Measurements from ENCODE around the gene LRMDA. TPM values are rescaled to one million over a fixed set of nuclear protein-coding genes. Genes with fewer than 3 reads are reported as not detected.

LRMDA gene
- total and polyA plus RNA-seq, 10 of the 15 experiments (the other 5 are each of a cell fraction or from before 2014, with no cell fraction given), result 0.07 to 0.54 (median 0.29) TPM; not detected in 4

DNA sequence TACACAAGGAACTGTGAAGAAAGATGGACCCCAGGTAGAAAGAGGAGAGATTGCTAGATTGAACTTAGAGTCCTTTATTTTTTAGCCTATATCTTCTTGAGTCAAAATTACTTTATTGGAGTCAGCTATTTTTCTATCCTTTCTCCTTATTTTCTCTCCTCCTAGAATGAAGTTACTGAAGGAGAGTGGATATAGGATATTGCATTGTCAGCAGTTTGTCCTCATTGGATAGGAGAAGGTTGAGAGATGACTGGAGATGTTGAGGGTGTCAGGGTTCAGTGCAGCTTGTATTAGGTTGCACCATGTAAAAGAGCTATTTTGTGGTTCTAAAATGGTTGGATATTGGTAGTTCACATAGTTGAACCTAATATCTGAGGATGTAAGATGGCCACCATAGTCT, 5.5 kb downstream of the LRMDA start:
- FAIRE-seq (no peak), DNase-seq (ENCODE audit: low read depth, low spot score) (no peak), ATAC-seq (no peak)
- in situ Hi-C loops (cut with MboI), result no loop called here
- Histone ChIP-seq H3K4me3 (no peak overlapping the region), H3K27me3 (replicated peaks in 1 of 2; ENCODE audit: control insufficient read depth in 2 of 2, insufficient read depth in 2 of 2, low read length in 1 of 2) (peaks cover 0 to 3% of the 10 kb centered on the region in 2 experiments; a peak in 2 of 4 replicates), H3K4me1 (ENCODE audit: control insufficient read depth, insufficient read depth, low read length) (no peaks in the 10 kb centered on the region), H4K20me1 (ENCODE audit: control insufficient read depth, insufficient read depth) (no peaks in the 10 kb centered on the region), H3K79me2 (ENCODE audit: control insufficient read depth, insufficient read depth, low read length) (no peaks in the 10 kb centered on the region), H3K27ac (ENCODE audit: control insufficient read depth, insufficient read depth) (no peak overlapping the region), H3K9me3 (replicated peaks; ENCODE audit: control insufficient read depth, insufficient read depth, low read length) (no peaks in the 10 kb centered on the region), H2AFZ (ENCODE audit: control insufficient read depth, low read depth, low read length) (no peak overlapping the region), H3K4me2 (ENCODE audit: control insufficient read depth, insufficient read depth) (no peak overlapping the region), H3K36me3 (ENCODE audit: control insufficient read depth in 2 of 2, insufficient read depth in 2 of 2, low read length in 1 of 2) (no peaks in the 10 kb centered on the region), H3K9ac (ENCODE audit: control insufficient read depth, insufficient read depth, low read length) (no peak overlapping the region)
- ChIA-PET SMC1A (ENCODE audit: uncharacterized antibody, unreplicated experiment) (no interaction called here), CTCF (interaction anchor here (0.6 kb wide), 1 partner anchor 190 kb away, joined by 3 read pairs; no protein-coding TSS in a partner anchor), RAD21 (ENCODE audit: unreplicated experiment) (no interaction called here), POLR2A (no interaction called here)
- intact Hi-C loops (cut with micrococcal nuclease; ENCODE audit: unreplicated experiment), result no loop called here
- BruUV-seq (replicated peaks), result no TSS peak
- TF ChIP-seq NFYA (IDR thresholded peaks at IDR 0.05; ENCODE audit: borderline replicate concordance, low read depth, low read length) (no peak), ZSCAN29 (IDR thresholded peaks at IDR 0.05) (no peak), KAT2A (conservative IDR thresholded peaks at IDR 0.05; ENCODE audit: control insufficient read depth, low read depth, low read length) (no peak), CREB1 (IDR thresholded peaks at IDR 0.05; ENCODE audit: low read depth) (no peak), RCOR1 (conservative IDR thresholded peaks at IDR 0.05; ENCODE audit: low read depth, low read length) (no peak), MTA2 (IDR thresholded peaks at IDR 0.05; ENCODE audit: low read depth) (no peak), CREM (IDR thresholded peaks at IDR 0.05; ENCODE audit: low read depth) (no peak), FOS (IDR thresholded peaks at IDR 0.05; ENCODE audit: borderline replicate concordance, extremely low read depth, insufficient read length) (no peak), NBN (IDR thresholded peaks at IDR 0.05) (no peak), ZBED1 (IDR thresholded peaks at IDR 0.05; ENCODE audit: borderline replicate concordance) (no peak), POLR2A (IDR thresholded peaks at IDR 0.05; ENCODE audit: low read depth, low read length) (no peak), FOXK2 (IDR thresholded peaks at IDR 0.05) (no peak), GABPA (IDR thresholded peaks at IDR 0.05; ENCODE audit: low read depth) (no peak), SMARCA5 (IDR thresholded peaks at IDR 0.05) (no peak), ETV6 (conservative IDR thresholded peaks at IDR 0.05 in 1 of 2, IDR thresholded peaks at IDR 0.05 in 1 of 2; ENCODE audit: borderline replicate concordance in 1 of 2, low read depth in 1 of 2) (no peak)
- TF ChIP-seq, protein P1, sequence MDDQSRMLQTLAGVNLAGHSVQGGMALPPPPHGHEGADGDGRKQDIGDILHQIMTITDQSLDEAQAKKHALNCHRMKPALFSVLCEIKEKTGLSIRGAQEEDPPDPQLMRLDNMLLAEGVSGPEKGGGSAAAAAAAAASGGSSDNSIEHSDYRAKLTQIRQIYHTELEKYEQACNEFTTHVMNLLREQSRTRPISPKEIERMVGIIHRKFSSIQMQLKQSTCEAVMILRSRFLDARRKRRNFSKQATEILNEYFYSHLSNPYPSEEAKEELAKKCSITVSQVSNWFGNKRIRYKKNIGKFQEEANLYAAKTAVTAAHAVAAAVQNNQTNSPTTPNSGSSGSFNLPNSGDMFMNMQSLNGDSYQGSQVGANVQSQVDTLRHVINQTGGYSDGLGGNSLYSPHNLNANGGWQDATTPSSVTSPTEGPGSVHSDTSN (IDR thresholded peaks at IDR 0.05; ENCODE audit: insufficient replicate concordance, low read depth, low read length), result no peak
- TF ChIP-seq, protein P2, sequence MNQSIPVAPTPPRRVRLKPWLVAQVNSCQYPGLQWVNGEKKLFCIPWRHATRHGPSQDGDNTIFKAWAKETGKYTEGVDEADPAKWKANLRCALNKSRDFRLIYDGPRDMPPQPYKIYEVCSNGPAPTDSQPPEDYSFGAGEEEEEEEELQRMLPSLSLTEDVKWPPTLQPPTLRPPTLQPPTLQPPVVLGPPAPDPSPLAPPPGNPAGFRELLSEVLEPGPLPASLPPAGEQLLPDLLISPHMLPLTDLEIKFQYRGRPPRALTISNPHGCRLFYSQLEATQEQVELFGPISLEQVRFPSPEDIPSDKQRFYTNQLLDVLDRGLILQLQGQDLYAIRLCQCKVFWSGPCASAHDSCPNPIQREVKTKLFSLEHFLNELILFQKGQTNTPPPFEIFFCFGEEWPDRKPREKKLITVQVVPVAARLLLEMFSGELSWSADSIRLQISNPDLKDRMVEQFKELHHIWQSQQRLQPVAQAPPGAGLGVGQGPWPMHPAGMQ (IDR thresholded peaks at IDR 0.05; ENCODE audit: borderline replicate concordance), result no peak
- TF ChIP-seq, protein P3, sequence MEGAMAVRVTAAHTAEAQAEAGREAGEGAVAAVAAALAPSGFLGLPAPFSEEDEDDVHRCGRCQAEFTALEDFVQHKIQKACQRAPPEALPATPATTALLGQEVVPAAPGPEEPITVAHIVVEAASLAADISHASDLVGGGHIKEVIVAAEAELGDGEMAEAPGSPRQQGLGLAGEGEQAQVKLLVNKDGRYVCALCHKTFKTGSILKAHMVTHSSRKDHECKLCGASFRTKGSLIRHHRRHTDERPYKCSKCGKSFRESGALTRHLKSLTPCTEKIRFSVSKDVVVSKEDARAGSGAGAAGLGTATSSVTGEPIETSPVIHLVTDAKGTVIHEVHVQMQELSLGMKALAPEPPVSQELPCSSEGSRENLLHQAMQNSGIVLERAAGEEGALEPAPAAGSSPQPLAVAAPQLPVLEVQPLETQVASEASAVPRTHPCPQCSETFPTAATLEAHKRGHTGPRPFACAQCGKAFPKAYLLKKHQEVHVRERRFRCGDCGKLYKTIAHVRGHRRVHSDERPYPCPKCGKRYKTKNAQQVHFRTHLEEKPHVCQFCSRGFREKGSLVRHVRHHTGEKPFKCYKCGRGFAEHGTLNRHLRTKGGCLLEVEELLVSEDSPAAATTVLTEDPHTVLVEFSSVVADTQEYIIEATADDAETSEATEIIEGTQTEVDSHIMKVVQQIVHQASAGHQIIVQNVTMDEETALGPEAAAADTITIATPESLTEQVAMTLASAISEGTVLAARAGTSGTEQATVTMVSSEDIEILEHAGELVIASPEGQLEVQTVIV (IDR thresholded peaks at IDR 0.05; ENCODE audit: borderline replicate concordance, partially characterized antibody), result no peak
- TF ChIP-seq, protein P4, sequence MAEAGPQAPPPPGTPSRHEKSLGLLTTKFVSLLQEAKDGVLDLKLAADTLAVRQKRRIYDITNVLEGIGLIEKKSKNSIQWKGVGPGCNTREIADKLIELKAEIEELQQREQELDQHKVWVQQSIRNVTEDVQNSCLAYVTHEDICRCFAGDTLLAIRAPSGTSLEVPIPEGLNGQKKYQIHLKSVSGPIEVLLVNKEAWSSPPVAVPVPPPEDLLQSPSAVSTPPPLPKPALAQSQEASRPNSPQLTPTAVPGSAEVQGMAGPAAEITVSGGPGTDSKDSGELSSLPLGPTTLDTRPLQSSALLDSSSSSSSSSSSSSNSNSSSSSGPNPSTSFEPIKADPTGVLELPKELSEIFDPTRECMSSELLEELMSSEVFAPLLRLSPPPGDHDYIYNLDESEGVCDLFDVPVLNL (IDR thresholded peaks at IDR 0.05; ENCODE audit: low read depth, low read length), result no peak

All from GM12878 (cell line).